Effector memory CD8-positive, alpha-beta T cell (primary cell): ENCODE results near the gene NKAIN2.

ENCODE experiments used
- ATAC-seq: fragments of 150-1000 bp; cut with Tn5 transposase; replicated peaks from 2 replicates; pipeline ENCODE4 v1.10.0; 2021; ENCODE audit warnings: mild to moderate bottlenecking, moderate library complexity
- DNase-seq, 3 experiments: peaks; one replicate each; pipeline ENCODE4 v3.0.0; 2021
- H3K27ac Mint-ChIP-seq, 2 donors: one replicate each; pipeline ENCODE4 v1.8.0; 2022; ENCODE audit warnings: mild to moderate bottlenecking in 2 of 2, mixed read lengths in 2 of 2, moderate library complexity in 2 of 2
- H3K27me3 Mint-ChIP-seq, 2 donors: one replicate each; pipeline ENCODE4 v1.8.0; 2022; ENCODE audit warnings: mixed read lengths in 2 of 2
- H3K36me3 Mint-ChIP-seq: one replicate; pipeline ENCODE4 v1.8.0; 2022; ENCODE audit warnings: mild to moderate bottlenecking, moderate library complexity, mixed read lengths; ENCODE audit not compliant: insufficient read depth
- H3K4me1 Mint-ChIP-seq, 2 donors: one replicate each; pipeline ENCODE4 v1.8.0; 2022; ENCODE audit warnings: low read depth in 2 of 2, mixed read lengths in 2 of 2
- H3K4me3 Mint-ChIP-seq, 2 donors: one replicate each; pipeline ENCODE4 v1.8.0; 2022; ENCODE audit warnings: mild to moderate bottlenecking in 2 of 2, mixed read lengths in 2 of 2, moderate library complexity in 2 of 2
- H3K9me3 Mint-ChIP-seq, 2 donors: one replicate each; pipeline ENCODE4 v1.8.0; 2022; ENCODE audit warnings: mixed read lengths in 2 of 2

Gene NKAIN2

GRCh38 chr6:124470803-124471202, 667.1 kb downstream of the NKAIN2 start:
- ATAC-seq (no peak), DNase-seq (no peak)
- H3K4me1 Mint-ChIP-seq: no peaks in the 10 kb centered on the region
- peaks cover 6 to 7% of the 10 kb centered on the region in 2 donors for H3K9me3 Mint-ChIP-seq
- no peaks in the 10 kb centered on the region for H3K36me3 Mint-ChIP-seq
- no peak overlapping the region for H3K27ac Mint-ChIP-seq
- no peaks in the 10 kb centered on the region for H3K27me3 Mint-ChIP-seq
- no peak overlapping the region for H3K4me3 Mint-ChIP-seq

GRCh38 chr6:124475176-124475575, 671.5 kb downstream of the NKAIN2 start:
- Mint-ChIP-seq H3K4me1 (no peaks in the 10 kb centered on the region), H3K4me3 (no peak overlapping the region), H3K36me3 (no peaks in the 10 kb centered on the region), H3K9me3 (peaks cover 6 to 9% of the 10 kb centered on the region in 2 donors), H3K27ac (no peak overlapping the region), H3K27me3 (no peaks in the 10 kb centered on the region)
- ATAC-seq (no peak), DNase-seq (no peak)

GRCh38 chr6:124478906-124479305, 675.2 kb downstream of the NKAIN2 start:
- Mint-ChIP-seq H3K4me1 (no peaks in the 10 kb centered on the region), H3K27ac (no peak overlapping the region), H3K9me3 (peaks cover 0 to 6% of the 10 kb centered on the region in 2 donors), H3K27me3 (no peaks in the 10 kb centered on the region), H3K36me3 (no peaks in the 10 kb centered on the region), H3K4me3 (no peak overlapping the region)
- no peak for ATAC-seq
- DNase-seq: no peak

- Mint-ChIP-seq H3K9me3 (peaks cover 0 to 6% of the 10 kb centered on the region in 2 donors), H3K27me3 (no peaks in the 10 kb centered on the region), H3K36me3 (no peaks in the 10 kb centered on the region), H3K4me1 (no peaks in the 10 kb centered on the region), H3K27ac (no peak overlapping the region), H3K4me3 (no peak overlapping the region)
- DNase-seq: no peak
- no peak for ATAC-seq
Observed at GRCh38 chr6:124479991-124480430, 676.3 kb downstream of the NKAIN2 start.

- DNase-seq: no peak
- H3K9me3 Mint-ChIP-seq: peaks cover 0 to 6% of the 10 kb centered on the region in 2 donors
- no peaks in the 10 kb centered on the region for H3K36me3 Mint-ChIP-seq
- no peak overlapping the region for H3K4me3 Mint-ChIP-seq
- H3K4me1 Mint-ChIP-seq: no peaks in the 10 kb centered on the region
- H3K27me3 Mint-ChIP-seq: no peaks in the 10 kb centered on the region
- H3K27ac Mint-ChIP-seq: no peak overlapping the region
- no peak for ATAC-seq
Observed at GRCh38 chr6:124482071-124482491, 678.4 kb downstream of the NKAIN2 start.

GRCh38 chr6:124487623-124488431, 684.2 kb downstream of the NKAIN2 start:
- no peaks in the 10 kb centered on the region for H3K4me1 Mint-ChIP-seq
- H3K9me3 Mint-ChIP-seq: no peaks in the 10 kb centered on the region
- ATAC-seq (no peak), DNase-seq (no peak)
- no peak overlapping the region for H3K27ac Mint-ChIP-seq
- H3K27me3 Mint-ChIP-seq: no peaks in the 10 kb centered on the region
- H3K4me3 Mint-ChIP-seq: no peak overlapping the region
- H3K36me3 Mint-ChIP-seq: no peaks in the 10 kb centered on the region

- no peak for DNase-seq
- H3K27ac Mint-ChIP-seq: no peak overlapping the region
- H3K9me3 Mint-ChIP-seq: peaks cover 5 to 10% of the 10 kb centered on the region in 2 donors
- H3K4me1 Mint-ChIP-seq: no peaks in the 10 kb centered on the region
- no peak overlapping the region for H3K4me3 Mint-ChIP-seq
- no peak for ATAC-seq
- H3K36me3 Mint-ChIP-seq: no peaks in the 10 kb centered on the region
- no peaks in the 10 kb centered on the region for H3K27me3 Mint-ChIP-seq
Observed at GRCh38 chr6:124490122-124490521, 686.5 kb downstream of the NKAIN2 start.

GRCh38 chr6:124493259-124493658, 689.6 kb downstream of the NKAIN2 start:
- Mint-ChIP-seq H3K4me3 (no peak overlapping the region), H3K27ac (no peak overlapping the region), H3K4me1 (no peaks in the 10 kb centered on the region), H3K36me3 (no peaks in the 10 kb centered on the region), H3K9me3 (peaks cover 8 to 10% of the 10 kb centered on the region in 2 donors), H3K27me3 (no peaks in the 10 kb centered on the region)
- no peak for ATAC-seq
- DNase-seq: no peak

GRCh38 chr6:124494956-124495664, 691.4 kb downstream of the NKAIN2 start:
- Mint-ChIP-seq H3K4me3 (no peak overlapping the region), H3K27me3 (no peaks in the 10 kb centered on the region), H3K36me3 (no peaks in the 10 kb centered on the region), H3K4me1 (no peaks in the 10 kb centered on the region), H3K27ac (no peak overlapping the region), H3K9me3 (peaks cover 8 to 10% of the 10 kb centered on the region in 2 donors)
- DNase-seq (no peak), ATAC-seq (no peak)

- DNase-seq (no peak), ATAC-seq (no peak)
- Mint-ChIP-seq H3K4me1 (no peaks in the 10 kb centered on the region), H3K27me3 (no peaks in the 10 kb centered on the region), H3K36me3 (no peaks in the 10 kb centered on the region), H3K9me3 (peaks cover 8 to 10% of the 10 kb centered on the region in 2 donors), H3K4me3 (no peak overlapping the region), H3K27ac (peak overlapping the region in 1 of 2 donors; percentile 66)
Observed at GRCh38 chr6:124495665-124496190, 692.1 kb downstream of the NKAIN2 start.

GRCh38 chr6:124496334-124496733, 692.7 kb downstream of the NKAIN2 start:
- H3K36me3 Mint-ChIP-seq: no peaks in the 10 kb centered on the region
- ATAC-seq: no peak
- H3K27me3 Mint-ChIP-seq: no peaks in the 10 kb centered on the region
- peak overlapping the region in 1 of 2 donors; percentile 66 for H3K27ac Mint-ChIP-seq
- DNase-seq: no peak
- no peaks in the 10 kb centered on the region for H3K4me1 Mint-ChIP-seq
- H3K9me3 Mint-ChIP-seq: peaks cover 8 to 10% of the 10 kb centered on the region in 2 donors
- no peak overlapping the region for H3K4me3 Mint-ChIP-seq

GRCh38 chr6:124512431-124512830, 708.8 kb downstream of the NKAIN2 start:
- H3K4me1 Mint-ChIP-seq: no peaks in the 10 kb centered on the region
- no peaks in the 10 kb centered on the region for H3K36me3 Mint-ChIP-seq
- H3K9me3 Mint-ChIP-seq: peaks cover 9 to 10% of the 10 kb centered on the region in 2 donors

GRCh38 chr6:124517339-124517738, 713.7 kb downstream of the NKAIN2 start:
- H3K27me3 Mint-ChIP-seq: no peaks in the 10 kb centered on the region
- no peaks in the 10 kb centered on the region for H3K36me3 Mint-ChIP-seq
- no peak overlapping the region for H3K4me3 Mint-ChIP-seq
- DNase-seq (no peak), ATAC-seq (no peak)
- H3K27ac Mint-ChIP-seq: no peak overlapping the region
- H3K4me1 Mint-ChIP-seq: no peaks in the 10 kb centered on the region
- peaks cover 5 to 10% of the 10 kb centered on the region in 2 donors for H3K9me3 Mint-ChIP-seq

More at GRCh38 chr6:124512431-124512830, 708.8 kb downstream of the NKAIN2 start:
- no peak for ATAC-seq
- no peak for DNase-seq
- H3K27me3 Mint-ChIP-seq: no peaks in the 10 kb centered on the region
- no peak overlapping the region for H3K27ac Mint-ChIP-seq
- H3K4me3 Mint-ChIP-seq: no peak overlapping the region
